Mononuclear cell (primary cell): Measurements from ENCODE around the gene BAIAP2. TPM values are rescaled to one million over a fixed set of nuclear protein-coding genes. Genes with fewer than 3 reads are reported as not detected.

Experiments
- H3K27me3 ChIP-seq: 2 replicates; pipeline ENCODE4 v1.6.0; 2011; ENCODE audit warnings: low read length, control low read depth; ENCODE audit not compliant: insufficient read depth
- H3K4me1 ChIP-seq: 2 replicates; pipeline ENCODE4 v1.5.1; 2011; ENCODE audit warnings: mild to moderate bottlenecking, low read length, control low read depth; ENCODE audit not compliant: insufficient read depth
- H3K4me3 ChIP-seq: 2 replicates; pipeline ENCODE4 v1.5.1; 2011; ENCODE audit warnings: mild to moderate bottlenecking, low read length, moderate library complexity
- H3K9me3 ChIP-seq: 2 replicates; pipeline ENCODE4 v1.5.1; 2011; ENCODE audit warnings: low read depth, mild to moderate bottlenecking, control low read depth, low read length
- total RNA-seq: library from RNA; depleted of rRNA; stranded (reverse); fragments of >200 nt; gene quantifications from one replicate; pipeline ENCODE4 v1.2.3, GENCODE V29; 2012

BAIAP2 gene
- total RNA-seq, 1 donor, result 5.1 TPM

DNA sequence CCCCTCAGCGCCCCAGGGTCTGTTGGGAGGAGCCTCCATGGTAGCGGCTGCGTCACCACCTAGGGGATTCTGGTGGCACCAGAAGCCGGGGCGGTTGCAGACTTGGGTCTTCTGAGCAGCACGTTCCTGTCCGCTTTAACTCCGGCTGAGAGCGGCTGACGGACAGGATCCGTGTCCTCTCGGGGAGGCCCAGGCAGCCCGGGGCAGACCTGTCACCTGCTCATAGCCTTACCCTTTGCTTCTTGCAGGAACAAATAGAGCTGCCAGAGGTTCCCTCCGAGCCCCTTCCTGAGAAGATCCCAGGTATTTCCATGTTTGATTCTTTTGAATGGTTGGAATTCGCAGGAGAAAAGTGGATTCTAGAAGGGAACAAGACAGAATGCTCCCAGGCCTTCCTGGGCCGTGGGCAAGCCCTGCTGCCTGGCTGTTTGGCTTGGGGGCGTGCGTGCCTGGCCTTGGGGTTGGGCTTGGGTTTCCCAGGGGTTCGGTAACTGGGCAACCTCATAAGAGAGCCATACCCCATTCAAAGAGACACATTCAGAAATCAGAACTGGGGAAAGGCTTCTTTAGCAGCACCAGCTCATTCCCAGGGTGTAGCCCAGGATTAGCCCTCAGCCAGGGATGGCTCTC lies 36.7 kb upstream of the BAIAP2 start:
- Histone ChIP-seq H3K9me3 (no peaks in the 10 kb centered on the region), H3K4me3 (no peak overlapping the region), H3K4me1 (peaks cover 5% of the 10 kb centered on the region), H3K27me3 (no peaks in the 10 kb centered on the region)

DNA sequence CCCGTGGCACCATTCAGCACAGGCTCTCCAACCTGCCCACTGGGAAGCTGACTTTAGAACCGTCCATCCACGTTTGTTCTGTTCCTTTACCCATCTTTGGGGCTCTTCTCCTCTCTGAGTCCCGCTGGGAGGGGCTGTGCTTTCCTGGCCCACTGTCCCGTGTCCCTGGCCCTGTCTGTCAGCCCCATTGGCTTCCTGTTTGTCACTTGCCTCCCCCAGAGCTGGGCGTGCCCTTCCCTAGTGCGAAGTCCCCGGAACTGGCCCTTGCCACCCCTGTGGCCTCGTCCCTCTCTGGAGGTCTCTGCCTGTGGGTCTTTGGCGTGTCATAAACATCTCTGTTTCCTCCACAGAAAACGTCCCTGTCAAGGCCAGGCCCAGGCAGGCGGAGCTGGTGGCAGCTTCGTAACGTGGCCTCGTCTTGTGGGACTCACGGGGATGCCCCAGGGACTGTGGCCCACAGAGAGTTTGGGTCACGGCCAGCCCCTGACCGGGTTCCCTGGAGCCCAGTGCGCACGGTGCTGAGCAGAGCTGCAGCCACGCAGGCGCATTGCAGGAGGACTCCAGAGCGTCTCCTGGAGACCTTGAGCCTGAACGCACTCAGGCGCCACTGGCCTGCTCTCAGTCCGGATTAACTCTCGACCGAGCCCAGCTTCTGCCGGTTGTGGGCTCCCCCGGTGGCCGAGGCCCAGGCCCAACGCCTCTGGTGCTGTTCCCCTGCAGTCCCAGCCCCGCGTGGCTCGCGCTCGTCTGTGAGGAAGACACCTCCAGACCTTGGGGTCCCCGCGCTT lies 36.0 kb upstream of the BAIAP2 start:
- no peak overlapping the region for H3K4me3 ChIP-seq
- H3K9me3 ChIP-seq, result no peaks in the 10 kb centered on the region
- H3K27me3 ChIP-seq, result peaks cover 3% of the 10 kb centered on the region
- peaks cover 3% of the 10 kb centered on the region for H3K4me1 ChIP-seq

DNA sequence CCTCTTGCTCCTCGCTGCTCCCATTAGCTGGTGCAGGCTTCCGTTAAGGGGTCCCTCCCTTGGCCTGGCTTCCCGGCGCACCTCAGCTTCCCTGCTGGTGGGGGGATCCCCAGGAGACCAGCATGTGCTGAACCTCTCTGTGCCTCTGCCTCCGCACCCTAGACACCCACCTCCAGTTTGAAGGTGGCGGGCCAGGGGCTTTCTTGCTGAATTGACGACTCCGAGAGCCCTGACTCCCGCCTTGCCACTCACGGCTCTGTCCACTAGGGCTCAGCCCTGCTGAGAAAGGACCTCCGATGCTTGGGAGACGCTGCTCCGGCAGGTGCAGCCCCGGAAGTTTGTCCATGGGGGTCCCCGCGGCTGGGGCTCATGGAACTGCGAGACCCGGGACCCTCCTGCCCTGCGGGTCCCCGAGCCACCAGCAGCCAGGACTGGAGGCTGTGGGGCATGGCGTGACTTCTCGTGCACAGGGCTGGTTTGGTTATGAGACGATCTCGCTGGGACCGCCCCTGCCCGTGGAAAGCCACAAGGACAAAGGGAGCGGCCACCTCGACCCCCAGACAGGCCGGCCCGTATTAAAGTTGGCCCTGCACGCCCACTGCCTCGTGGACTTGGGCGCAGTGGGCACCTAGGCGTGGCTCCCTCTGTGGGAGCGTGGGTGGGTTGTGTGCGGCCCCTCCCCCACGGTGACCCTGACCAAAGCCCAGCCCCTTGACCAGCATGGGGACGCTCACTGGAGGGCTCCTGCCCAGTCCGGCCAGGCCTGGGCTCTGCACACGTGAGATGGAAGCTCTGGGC lies 35.2 kb upstream of the BAIAP2 start:
- H3K9me3 ChIP-seq, result no peaks in the 10 kb centered on the region
- H3K27me3 ChIP-seq, result peaks cover 7% of the 10 kb centered on the region
- no peak overlapping the region for H3K4me3 ChIP-seq
- peaks cover 9% of the 10 kb centered on the region for H3K4me1 ChIP-seq

DNA sequence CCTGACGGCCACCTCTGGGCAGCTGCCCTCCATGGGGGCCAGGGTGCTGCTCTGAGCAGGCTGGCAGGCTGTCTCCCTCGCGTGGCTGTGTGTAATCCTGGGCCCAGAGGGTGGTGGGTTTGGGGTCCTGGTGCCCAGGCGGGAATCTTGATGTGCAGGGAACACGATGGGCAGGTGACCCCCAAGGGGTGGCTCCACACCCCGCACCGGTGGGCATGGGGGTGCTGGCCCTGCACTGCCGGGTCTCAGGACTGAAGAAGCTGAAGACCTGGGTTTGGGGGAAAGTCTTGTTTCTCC lies 34.7 kb upstream of the BAIAP2 start:
- Histone ChIP-seq H3K27me3 (peaks cover 10% of the 10 kb centered on the region), H3K9me3 (no peaks in the 10 kb centered on the region), H3K4me1 (peaks cover 10% of the 10 kb centered on the region), H3K4me3 (no peak overlapping the region)

DNA sequence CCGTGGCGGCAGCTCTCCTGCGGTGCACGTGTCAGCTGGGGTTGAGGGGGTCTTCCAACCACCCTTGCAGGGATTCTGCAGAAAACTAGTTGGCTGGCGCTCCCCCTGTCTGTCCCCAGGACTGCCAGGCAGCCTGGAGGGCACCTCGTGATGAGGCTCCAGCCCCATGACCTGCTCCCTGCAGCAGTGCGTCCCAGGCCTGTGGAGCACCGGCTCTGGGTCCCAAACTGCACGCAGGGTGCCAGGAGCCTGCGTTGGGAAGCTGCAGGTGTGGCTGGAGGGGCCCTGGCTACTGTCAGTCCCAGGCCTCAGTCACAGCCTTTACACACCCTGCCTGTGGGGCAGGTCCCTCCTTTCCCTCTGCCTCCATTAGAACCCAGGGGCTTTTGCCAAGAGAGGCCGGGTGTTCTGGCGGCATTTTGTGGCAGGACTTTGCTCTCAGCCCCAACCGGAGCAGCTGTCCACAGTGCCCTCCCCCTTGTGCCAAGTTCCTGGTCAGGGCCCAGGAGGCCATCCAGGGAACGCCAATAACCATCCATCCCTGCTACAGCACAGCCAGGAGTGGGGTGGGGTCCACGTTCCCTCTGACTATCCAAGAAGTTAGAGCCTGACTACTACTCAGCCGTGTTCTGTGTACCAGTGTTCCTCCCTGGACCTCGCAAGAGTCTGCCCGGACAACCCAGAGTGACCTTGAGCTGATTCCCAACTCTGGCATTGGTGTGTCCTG lies 34.2 kb upstream of the BAIAP2 start:
- Histone ChIP-seq H3K27me3 (peaks cover 11% of the 10 kb centered on the region), H3K4me1 (peaks cover 10% of the 10 kb centered on the region), H3K9me3 (no peaks in the 10 kb centered on the region), H3K4me3 (no peak overlapping the region)

DNA sequence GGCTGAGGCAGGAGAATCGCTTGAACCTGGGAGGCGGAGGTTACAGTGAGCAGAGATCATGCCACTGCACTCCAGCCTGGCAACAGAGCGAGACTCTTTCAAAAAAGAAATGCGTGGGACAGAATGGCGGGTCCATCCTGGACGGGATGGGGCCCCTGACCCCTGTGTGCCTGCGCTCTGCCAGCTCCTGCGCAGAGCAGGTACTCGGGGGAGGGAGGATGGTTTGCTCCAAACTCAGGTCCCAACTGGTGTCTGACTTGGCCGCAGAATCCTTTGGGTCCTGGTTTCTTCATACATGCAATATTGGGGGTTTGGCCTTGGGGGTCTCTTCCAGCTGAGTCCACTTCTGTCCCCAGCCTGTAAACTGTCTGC lies 33.0 kb upstream of the BAIAP2 start:
- Histone ChIP-seq H3K4me3 (no peak overlapping the region), H3K27me3 (peaks cover 15% of the 10 kb centered on the region), H3K4me1 (peaks cover 10% of the 10 kb centered on the region), H3K9me3 (no peaks in the 10 kb centered on the region)

DNA sequence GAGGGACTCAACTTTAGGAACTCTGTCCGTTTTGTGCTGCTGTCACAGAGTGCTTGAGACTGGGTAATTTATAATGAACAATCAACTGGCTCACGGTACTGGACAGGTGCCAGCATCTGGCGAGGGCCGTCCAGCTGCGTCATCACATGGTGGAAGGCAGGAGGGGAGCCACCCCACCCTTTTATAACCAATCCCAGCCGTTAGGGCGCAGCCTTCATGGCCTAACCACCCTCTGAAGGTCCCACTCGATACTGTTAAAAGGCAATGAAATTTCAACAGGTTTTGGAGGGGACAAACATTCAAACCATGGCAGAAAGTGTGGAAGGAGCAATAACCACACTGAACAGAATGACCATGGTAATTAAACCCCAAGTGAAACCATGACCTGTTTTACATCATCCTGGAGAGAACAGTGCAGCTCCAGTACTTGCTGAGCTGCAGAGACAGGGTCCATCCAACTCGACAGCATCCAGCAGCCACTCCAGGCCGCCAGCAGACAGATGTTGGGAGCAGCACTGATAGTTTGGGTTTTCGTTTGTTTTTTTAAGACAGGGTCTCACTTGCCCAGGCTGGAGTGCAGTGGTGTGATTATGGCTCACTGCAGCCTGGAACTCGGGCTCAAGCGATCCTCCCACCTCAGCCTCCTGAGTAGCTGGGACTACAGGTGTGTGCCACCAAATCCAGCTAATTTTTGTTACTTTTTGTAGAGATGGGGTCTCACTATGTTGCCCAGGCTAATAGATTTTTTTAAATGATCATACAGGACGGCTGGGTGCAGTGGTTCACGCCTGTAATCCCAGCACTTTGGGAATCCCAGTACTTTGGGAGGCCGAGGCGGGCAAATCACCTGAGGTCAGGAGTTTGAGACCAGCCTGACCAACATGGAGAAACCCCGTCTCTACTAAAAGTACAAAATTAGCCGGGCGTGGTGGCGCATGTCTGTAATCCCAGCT lies 32.3 kb upstream of the BAIAP2 start:
- H3K9me3 ChIP-seq, result no peaks in the 10 kb centered on the region
- peaks cover 15% of the 10 kb centered on the region for H3K27me3 ChIP-seq
- H3K4me1 ChIP-seq, result peaks cover 10% of the 10 kb centered on the region
- H3K4me3 ChIP-seq, result no peak overlapping the region

DNA sequence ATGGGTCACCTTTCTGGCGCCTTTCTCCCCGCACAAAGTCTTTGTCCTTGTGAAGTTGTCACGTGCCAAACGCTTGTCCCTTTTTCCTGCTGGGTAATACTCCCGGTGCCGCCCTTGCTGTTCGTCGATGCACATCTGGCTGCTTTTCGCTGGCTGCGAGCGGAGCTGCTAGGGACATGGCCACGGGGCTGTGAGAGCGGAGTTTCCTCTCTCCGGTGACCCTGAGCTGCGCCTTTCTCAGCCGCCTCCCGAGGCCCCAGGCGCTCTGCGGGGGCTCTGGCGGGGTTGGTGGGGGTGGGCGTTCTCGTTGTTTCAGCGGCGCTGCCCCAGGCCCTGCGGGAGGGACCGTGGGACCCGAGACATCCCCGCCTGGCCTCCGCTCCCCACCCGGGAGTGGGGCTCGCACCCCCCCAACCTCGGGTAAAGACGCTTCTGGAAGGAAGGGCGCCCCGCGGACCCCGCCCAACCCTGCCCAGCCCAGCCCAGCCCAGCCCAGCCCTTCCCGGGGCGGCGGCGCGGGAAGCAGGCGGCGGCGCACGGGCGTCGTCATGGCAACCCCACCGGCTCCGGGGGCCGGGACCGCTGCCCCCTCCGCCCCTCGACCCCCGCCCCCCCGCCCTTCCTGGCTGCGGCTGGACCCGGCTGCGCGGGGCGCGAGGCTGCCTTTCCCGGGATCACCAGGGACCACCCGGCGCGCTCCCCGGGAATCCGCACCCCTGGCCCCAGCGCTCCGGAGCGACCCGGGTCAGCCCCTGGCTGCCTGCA lies 31.1 kb upstream of the BAIAP2 start:
- Histone ChIP-seq H3K4me1 (peaks cover 12% of the 10 kb centered on the region), H3K9me3 (no peaks in the 10 kb centered on the region), H3K4me3 (no peak overlapping the region), H3K27me3 (peaks cover 15% of the 10 kb centered on the region)

DNA sequence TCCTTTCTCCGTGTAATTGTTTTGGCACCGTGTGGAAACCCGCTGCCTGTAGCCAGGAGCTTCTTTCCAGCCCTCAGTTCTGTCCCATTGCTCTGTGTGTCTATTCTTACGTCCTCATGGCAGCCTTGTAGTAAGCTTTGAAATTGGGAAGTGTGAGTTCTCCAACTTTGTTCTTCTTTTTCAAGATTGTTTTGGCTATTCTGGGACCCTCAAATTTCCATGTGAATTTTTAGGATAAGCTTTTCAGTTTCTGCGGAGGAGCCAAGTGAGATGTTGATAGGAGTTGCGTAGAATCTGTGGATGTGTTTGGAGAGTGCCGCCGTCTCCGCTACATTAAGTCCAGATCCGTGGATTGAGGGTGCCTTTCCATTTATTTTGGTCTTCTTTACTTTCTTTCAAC lies 28.1 kb upstream of the BAIAP2 start:
- Histone ChIP-seq H3K9me3 (no peaks in the 10 kb centered on the region), H3K4me1 (peaks cover 23% of the 10 kb centered on the region), H3K27me3 (peaks cover 15% of the 10 kb centered on the region), H3K4me3 (no peak overlapping the region)

DNA sequence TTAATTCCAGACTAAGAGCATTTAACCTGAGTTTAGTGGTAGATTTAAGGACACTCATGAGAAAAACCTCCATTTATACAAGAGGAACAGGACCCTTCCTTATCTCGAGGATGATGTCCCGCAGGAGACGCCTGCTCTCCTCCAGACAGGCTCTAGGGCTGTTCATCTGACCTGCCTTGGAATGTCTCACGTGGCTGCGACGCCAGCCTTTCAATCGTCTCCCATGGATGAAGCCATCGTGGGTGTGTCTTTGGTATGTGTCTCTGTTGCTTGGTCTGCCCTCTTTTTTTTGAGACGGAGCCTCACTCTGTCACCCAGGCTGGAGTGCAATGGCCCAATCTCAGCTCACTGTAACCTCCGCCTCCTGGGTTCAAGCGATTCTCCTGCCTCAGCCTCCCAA lies 26.8 kb upstream of the BAIAP2 start:
- H3K9me3 ChIP-seq, result no peaks in the 10 kb centered on the region
- no peak overlapping the region for H3K4me3 ChIP-seq
- peaks cover 15% of the 10 kb centered on the region for H3K27me3 ChIP-seq
- H3K4me1 ChIP-seq, result peaks cover 23% of the 10 kb centered on the region

DNA sequence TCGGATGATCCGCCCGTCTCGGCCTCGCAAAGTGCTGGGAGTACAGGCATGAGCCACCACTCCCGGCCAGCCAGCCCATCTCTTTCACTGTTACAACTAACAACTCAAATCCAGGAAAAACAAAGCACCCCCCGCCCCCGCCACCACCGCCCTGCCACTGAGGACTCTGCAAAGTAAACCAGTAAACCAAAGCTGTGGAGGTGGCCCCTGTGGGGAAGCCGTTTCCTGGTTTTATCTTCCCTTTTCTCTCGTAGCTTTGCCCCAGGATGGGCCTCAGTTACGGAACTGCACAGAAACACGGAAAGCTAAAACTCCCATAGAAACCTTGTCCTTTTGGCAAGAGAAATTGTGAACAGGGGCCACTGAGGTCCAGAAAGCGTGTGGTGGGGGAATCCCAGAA lies 25.8 kb upstream of the BAIAP2 start:
- Histone ChIP-seq H3K4me3 (no peak overlapping the region), H3K27me3 (peaks cover 12% of the 10 kb centered on the region), H3K9me3 (no peaks in the 10 kb centered on the region), H3K4me1 (peaks cover 20% of the 10 kb centered on the region)

DNA sequence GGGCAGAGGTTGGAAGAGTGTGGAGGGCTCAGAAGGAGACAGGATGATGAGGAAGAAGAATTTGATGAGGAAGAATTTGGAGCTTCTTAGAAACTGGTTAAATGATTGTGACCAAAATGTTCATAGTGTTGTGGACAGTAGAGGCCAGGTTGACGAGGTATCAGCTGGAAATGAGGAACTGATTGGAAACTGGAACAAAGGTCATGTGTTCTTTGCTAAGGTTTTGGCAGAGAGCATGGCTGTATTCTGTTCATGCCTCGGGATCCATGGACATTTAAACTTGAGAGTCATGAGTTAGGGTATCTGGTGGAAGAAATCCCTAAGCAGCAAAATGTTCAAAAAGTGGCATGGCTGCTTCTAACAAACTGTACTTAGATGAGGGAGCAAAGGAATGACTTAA lies 24.0 kb upstream of the BAIAP2 start:
- H3K4me3 ChIP-seq, result no peak overlapping the region
- H3K4me1 ChIP-seq, result peaks cover 13% of the 10 kb centered on the region
- H3K27me3 ChIP-seq, result peaks cover 2% of the 10 kb centered on the region
- H3K9me3 ChIP-seq, result no peaks in the 10 kb centered on the region

DNA sequence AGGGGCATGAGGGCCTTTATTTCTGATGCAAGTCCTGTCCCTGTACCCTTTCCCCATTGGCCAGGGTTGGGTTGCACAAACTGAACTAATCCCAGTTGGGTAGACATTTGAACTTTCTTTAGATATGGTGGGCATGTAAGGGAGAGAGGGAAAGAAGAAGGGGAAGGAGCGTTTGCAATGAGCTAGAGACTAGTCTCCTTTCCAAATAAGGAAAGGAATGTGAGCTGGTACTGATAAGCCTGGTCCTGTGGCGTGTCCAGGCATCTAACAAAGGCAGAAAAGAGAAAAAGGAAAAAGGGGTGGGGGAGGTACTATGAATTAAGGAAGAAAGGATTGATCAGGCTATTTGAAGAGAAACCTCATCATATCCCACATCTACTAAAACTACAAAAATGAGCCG lies 23.0 kb upstream of the BAIAP2 start:
- Histone ChIP-seq H3K4me1 (peaks cover 13% of the 10 kb centered on the region), H3K27me3 (no peaks in the 10 kb centered on the region), H3K4me3 (no peak overlapping the region), H3K9me3 (no peaks in the 10 kb centered on the region)
